Fibroblast of lung (primary cell): ENCODE results near the gene NR2F1-AS1.

ENCODE experiments used
- EZH2 ChIP-seq: IDR thresholded peaks from 2 replicates; pipeline ENCODE4 v1.5.1; 2012; ENCODE audit warnings: low read length, control low read depth, mild to moderate bottlenecking; ENCODE audit errors: missing control alignments
- TF ChIP-seq, protein P1 (sequence below), 2 donors: IDR thresholded peaks in 1 of 2; conservative IDR thresholded peaks in 1 of 2; 1 replicate in 1 of 2; 2 replicates in 1 of 2; pipeline ENCODE4 v1.5.1; 2011 to 2012; ENCODE audit warnings: low read length in 2 of 2, control low read depth in 1 of 2, inconsistent platforms in 1 of 2, low read depth in 1 of 2, mild to moderate bottlenecking in 1 of 2

DNA sequence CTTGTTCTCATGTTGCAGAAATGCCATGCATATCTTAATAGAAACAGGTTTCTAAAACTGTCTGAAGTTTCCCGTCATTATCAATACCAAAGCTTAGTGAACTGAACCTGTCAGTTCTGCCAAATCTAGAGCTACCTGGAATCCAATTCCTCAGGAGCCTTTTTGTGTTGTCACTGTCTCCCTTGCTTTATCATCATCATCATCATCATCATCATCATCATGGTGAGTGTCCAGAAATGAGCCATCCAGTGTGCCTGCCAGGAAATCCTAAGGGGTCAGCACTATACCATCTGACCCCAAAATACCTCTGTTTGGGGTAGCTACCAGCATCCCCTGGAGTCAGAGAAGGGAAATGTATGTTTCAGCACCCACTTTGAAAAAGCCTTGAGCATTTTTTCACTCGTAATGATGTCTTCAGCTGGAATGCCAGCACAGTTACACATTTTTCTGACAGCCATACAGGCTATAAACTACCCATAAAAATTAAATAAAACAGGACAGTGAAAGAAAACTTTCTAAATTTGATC is 150.3 kb downstream of the NR2F1-AS1 start:
- TF ChIP-seq, protein P1, sequence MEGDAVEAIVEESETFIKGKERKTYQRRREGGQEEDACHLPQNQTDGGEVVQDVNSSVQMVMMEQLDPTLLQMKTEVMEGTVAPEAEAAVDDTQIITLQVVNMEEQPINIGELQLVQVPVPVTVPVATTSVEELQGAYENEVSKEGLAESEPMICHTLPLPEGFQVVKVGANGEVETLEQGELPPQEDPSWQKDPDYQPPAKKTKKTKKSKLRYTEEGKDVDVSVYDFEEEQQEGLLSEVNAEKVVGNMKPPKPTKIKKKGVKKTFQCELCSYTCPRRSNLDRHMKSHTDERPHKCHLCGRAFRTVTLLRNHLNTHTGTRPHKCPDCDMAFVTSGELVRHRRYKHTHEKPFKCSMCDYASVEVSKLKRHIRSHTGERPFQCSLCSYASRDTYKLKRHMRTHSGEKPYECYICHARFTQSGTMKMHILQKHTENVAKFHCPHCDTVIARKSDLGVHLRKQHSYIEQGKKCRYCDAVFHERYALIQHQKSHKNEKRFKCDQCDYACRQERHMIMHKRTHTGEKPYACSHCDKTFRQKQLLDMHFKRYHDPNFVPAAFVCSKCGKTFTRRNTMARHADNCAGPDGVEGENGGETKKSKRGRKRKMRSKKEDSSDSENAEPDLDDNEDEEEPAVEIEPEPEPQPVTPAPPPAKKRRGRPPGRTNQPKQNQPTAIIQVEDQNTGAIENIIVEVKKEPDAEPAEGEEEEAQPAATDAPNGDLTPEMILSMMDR (conservative IDR thresholded peaks at IDR 0.05 in 1 of 2, IDR thresholded peaks at IDR 0.05 in 1 of 2; ENCODE audit: low read depth in 1 of 2, low read length in 2 of 2), result no peak
- no peak for TF ChIP-seq EZH2
